ENCODE data around the gene TEX35.

TEX35 gene

GRCh38 chr1:178564086-178564782, 51.3 kb downstream of the TEX35 start:
- TF ChIP-seq, protein P1, sequence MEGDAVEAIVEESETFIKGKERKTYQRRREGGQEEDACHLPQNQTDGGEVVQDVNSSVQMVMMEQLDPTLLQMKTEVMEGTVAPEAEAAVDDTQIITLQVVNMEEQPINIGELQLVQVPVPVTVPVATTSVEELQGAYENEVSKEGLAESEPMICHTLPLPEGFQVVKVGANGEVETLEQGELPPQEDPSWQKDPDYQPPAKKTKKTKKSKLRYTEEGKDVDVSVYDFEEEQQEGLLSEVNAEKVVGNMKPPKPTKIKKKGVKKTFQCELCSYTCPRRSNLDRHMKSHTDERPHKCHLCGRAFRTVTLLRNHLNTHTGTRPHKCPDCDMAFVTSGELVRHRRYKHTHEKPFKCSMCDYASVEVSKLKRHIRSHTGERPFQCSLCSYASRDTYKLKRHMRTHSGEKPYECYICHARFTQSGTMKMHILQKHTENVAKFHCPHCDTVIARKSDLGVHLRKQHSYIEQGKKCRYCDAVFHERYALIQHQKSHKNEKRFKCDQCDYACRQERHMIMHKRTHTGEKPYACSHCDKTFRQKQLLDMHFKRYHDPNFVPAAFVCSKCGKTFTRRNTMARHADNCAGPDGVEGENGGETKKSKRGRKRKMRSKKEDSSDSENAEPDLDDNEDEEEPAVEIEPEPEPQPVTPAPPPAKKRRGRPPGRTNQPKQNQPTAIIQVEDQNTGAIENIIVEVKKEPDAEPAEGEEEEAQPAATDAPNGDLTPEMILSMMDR (IDR thresholded peaks at IDR 0.05): no peak

GRCh38 chr1:178564783-178565180, 51.9 kb downstream of the TEX35 start:
- TF ChIP-seq, protein P1 (IDR thresholded peaks at IDR 0.05): no peak

DNA sequence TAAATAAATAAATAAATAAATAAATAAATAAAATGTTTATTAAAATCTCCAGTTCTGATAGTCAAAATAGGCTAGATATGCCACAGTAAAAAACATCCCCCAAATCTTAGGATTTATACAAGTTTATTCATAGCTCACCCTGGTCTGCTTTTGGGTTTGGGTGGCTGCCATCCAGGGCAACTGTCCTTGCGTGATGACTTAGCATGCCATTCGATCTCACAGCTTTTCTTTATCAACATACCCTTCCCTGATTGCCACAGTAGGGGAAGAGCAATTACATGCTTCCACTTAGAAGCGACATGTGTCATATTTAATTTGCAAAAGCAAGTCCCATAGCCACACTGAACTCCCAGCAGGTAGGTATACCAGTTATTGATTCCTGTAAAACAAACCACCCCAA, 52.7 kb downstream of the TEX35 start:
- TF ChIP-seq, protein P1 (IDR thresholded peaks at IDR 0.05): no peak

DNA sequence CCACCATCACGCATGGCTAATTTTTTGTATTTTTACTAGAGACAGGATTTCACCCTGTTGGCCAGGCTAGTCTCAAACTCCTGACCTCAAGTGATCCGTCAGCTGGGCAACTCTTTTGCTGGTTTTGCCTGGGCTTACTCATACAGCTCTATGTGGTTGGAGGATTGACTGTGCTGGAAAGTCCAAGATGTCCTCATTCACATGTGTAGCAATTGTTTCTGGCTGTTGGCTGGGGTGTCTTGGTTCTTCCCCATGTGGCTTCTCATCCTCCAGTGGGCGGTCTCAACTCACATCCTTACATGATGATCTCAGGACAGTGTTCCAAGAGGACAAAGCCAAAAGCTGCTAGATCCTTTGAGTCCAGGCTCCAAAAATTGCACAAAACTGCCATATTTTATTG, 53.3 kb downstream of the TEX35 start:
- TF ChIP-seq, protein P1 (IDR thresholded peaks at IDR 0.05): no peak

- TF ChIP-seq, protein P1 (IDR thresholded peaks at IDR 0.05): no peak
Observed at GRCh38 chr1:178571807-178572206, 58.9 kb downstream of the TEX35 start.
